ENCODE measurements around the gene GOT2.
"Not testable (repeated sequence)": the region's sequence is repeated elsewhere in the genome, so short reads cannot be mapped to it uniquely, and the experiment has no call there.

Gene GOT2

GRCh38 chr16:58733671-58734458 lies at the start of gene GOT2:
TSS of gene GOT2 (minus strand) at chr16:58734316. CDS start at chr16:58734228, 88 bp downstream.
- DNase-seq, result peak; percentile 76

GRCh38 chr16:58779291-58779690 lies 45.2 kb upstream of the GOT2 start:
- not testable (repeated sequence) for DNase-seq

- DNase-seq, result no peak
Measured at GRCh38 chr16:58773870-58774269, 39.8 kb upstream of the GOT2 start.

- DNase-seq, result no peak
Measured at GRCh38 chr16:58768145-58768544, 34.0 kb upstream of the GOT2 start.

GRCh38 chr16:58767581-58767980 lies 33.5 kb upstream of the GOT2 start:
- DNase-seq, result no peak

- DNase-seq, result no peak
Measured at GRCh38 chr16:58756650-58757332, 22.7 kb upstream of the GOT2 start.

- peak; percentile 69 for DNase-seq
Measured at GRCh38 chr16:58755989-58756649, 22.0 kb upstream of the GOT2 start.

- no peak for DNase-seq
Measured at GRCh38 chr16:58753711-58754134, 19.6 kb upstream of the GOT2 start.

GRCh38 chr16:58744497-58744896 lies 10.4 kb upstream of the GOT2 start:
- DNase-seq, result no peak

GRCh38 chr16:58741976-58742375 lies 7.9 kb upstream of the GOT2 start:
- DNase-seq, result no peak

- no peak for DNase-seq
Measured at GRCh38 chr16:58741166-58741565, 7.0 kb upstream of the GOT2 start.

- DNase-seq, result no peak
Measured at GRCh38 chr16:58738672-58739296, 4.7 kb upstream of the GOT2 start.

GRCh38 chr16:58736341-58736740 lies 2.2 kb upstream of the GOT2 start:
- not testable (repeated sequence) for DNase-seq

GRCh38 chr16:58734459-58734787 lies 307 bp upstream of the GOT2 start:
- no peak for DNase-seq

- no peak for DNase-seq
Measured at GRCh38 chr16:58733248-58733670, 857 bp downstream of the GOT2 start.

GRCh38 chr16:58732545-58733247 lies 1.4 kb downstream of the GOT2 start:
- DNase-seq, result no peak

GRCh38 chr16:58730724-58731370 lies 3.3 kb downstream of the GOT2 start:
- DNase-seq, result no peak

GRCh38 chr16:58727796-58728568 lies 6.1 kb downstream of the GOT2 start:
- no peak for DNase-seq

GRCh38 chr16:58727028-58727781 lies 6.9 kb downstream of the GOT2 start:
- DNase-seq, result no peak

GRCh38 chr16:58723109-58723508 lies 11.0 kb downstream of the GOT2 start:
- no peak for DNase-seq

- no peak for DNase-seq
Measured at GRCh38 chr16:58717994-58718393, 16.1 kb downstream of the GOT2 start.

Data from NCI-H1092 (cell line).